B cell (primary cell): ENCODE measurements around the gene CARMIL1. TPM values are rescaled to one million over a fixed set of nuclear protein-coding genes. Genes with fewer than 3 reads are reported as not detected.

ENCODE experiments used
- ATAC-seq: fragments of 200-7000 bp; cut with Tn5 transposase; one replicate; pipeline ENCODE4 v1.10.0; 2021; ENCODE audit warnings: low read depth, mild to moderate bottlenecking, moderate number of reproducible peaks, moderate library complexity
- CTCF ChIA-PET: fragments of 350-600 bp; sonication (Branson Sonifier 250); formaldehyde crosslinking; loops from one replicate; lab custom pipeline; 2021; ENCODE audit warnings: antibody characterized with exemption, inconsistent platforms; lab: Charles Lee
- POLR2A ChIA-PET: fragments of 350-600 bp; sonication (Branson Sonifier 250); formaldehyde crosslinking; loops from one replicate; lab custom pipeline; 2021; ENCODE audit warnings: antibody characterized with exemption; lab: Charles Lee
- DNase-seq: peaks from one replicate; pipeline ENCODE4 v3.0.0; 2013
- H2AFZ ChIP-seq: 2 replicates; pipeline ENCODE4 v1.6.1; 2012; ENCODE audit warnings: mild to moderate bottlenecking, low read depth, low read length; ENCODE audit not compliant: insufficient read depth, poor library complexity, severe bottlenecking
- H3K27ac ChIP-seq, 2 donors: 1 replicate in 1 of 2; 2 replicates in 1 of 2; pipeline ENCODE4 v1.5.1; 2012 to 2013; ENCODE audit warnings: low read length in 2 of 2, mild to moderate bottlenecking in 2 of 2, moderate library complexity in 1 of 2
- H3K27me3 ChIP-seq, 4 experiments: fragments of 200-600 bp in 1 of 4; sonication (generic) in 1 of 4; replicated peaks in 1 of 4; 1 replicate in 2 of 4; 2 replicates in 2 of 4; pipeline versions ENCODE4 v1.6.1 to v1.7.0; 2013 to 2016; ENCODE audit warnings: low read length in 3 of 4, mild to moderate bottlenecking in 2 of 4, mixed read lengths in 1 of 4, moderate library complexity in 1 of 4; ENCODE audit not compliant: insufficient read depth in 4 of 4, control insufficient read depth in 3 of 4; ENCODE audit errors: control extremely low read depth in 1 of 4
- H3K36me3 ChIP-seq, 2 experiments: replicated peaks in 1 of 2; 1 replicate in 1 of 2; 2 replicates in 1 of 2; pipeline versions ENCODE4 v1.6.1 to v1.7.1; 2013; ENCODE audit warnings: low read length in 1 of 2; ENCODE audit not compliant: insufficient read depth in 2 of 2, control insufficient read depth in 1 of 2; ENCODE audit errors: control extremely low read depth in 1 of 2, extremely low read depth in 1 of 2
- H3K4me1 ChIP-seq, 2 donors: fragments of 200-600 bp in 1 of 2; sonication (generic) in 1 of 2; 1 replicate in 1 of 2; 2 replicates in 1 of 2; pipeline versions ENCODE4 v1.5.1 to v1.6.1; 2013 to 2017; ENCODE audit warnings: low read length in 2 of 2; ENCODE audit not compliant: control insufficient read depth in 2 of 2, insufficient read depth in 2 of 2
- H3K4me2 ChIP-seq: replicated peaks from 2 replicates; pipeline ENCODE3; 2012; ENCODE audit warnings: mild to moderate bottlenecking, low read depth, low read length; ENCODE audit not compliant: poor library complexity, severe bottlenecking
- H3K4me3 ChIP-seq, 5 experiments: fragments of 200-600 bp in 1 of 5; sonication (generic) in 1 of 5; 1 replicate in 3 of 5; 2 replicates in 2 of 5; pipeline versions ENCODE4 v1.5.1 to v1.7.0; 2011 to 2016; ENCODE audit warnings: low read length in 4 of 5, mild to moderate bottlenecking in 4 of 5, low read depth in 2 of 5, control low read depth in 1 of 5, moderate library complexity in 1 of 5; ENCODE audit not compliant: insufficient read depth in 1 of 5; ENCODE audit errors: control extremely low read depth in 1 of 5, extremely low read depth in 1 of 5
- H3K79me2 ChIP-seq: fragments of 200-600 bp; sonication (generic); one replicate; pipeline ENCODE4 v1.6.0; 2016; ENCODE audit warnings: low read length; ENCODE audit not compliant: control insufficient read depth, insufficient read depth
- H3K9ac ChIP-seq: fragments of 200-600 bp; sonication (generic); 2 replicates; pipeline ENCODE4 v1.6.1; 2017; ENCODE audit warnings: mild to moderate bottlenecking, low read length, moderate library complexity
- H3K9me3 ChIP-seq, 3 donors: one replicate each; pipeline versions ENCODE4 v1.6.1 to v1.7.1; 2013; ENCODE audit warnings: low read length in 2 of 3; ENCODE audit not compliant: control insufficient read depth in 2 of 3, insufficient read depth in 1 of 3; ENCODE audit errors: control extremely low read depth in 1 of 3
- H4K20me1 ChIP-seq: 2 replicates; pipeline ENCODE4 v1.6.0; 2012; ENCODE audit warnings: mild to moderate bottlenecking, low read length; ENCODE audit not compliant: insufficient read depth, control insufficient read depth, poor library complexity, severe bottlenecking
- H3K27ac Mint-ChIP-seq: one replicate; pipeline ENCODE4 v1.8.0; 2021; ENCODE audit warnings: mixed read lengths
- H3K27me3 Mint-ChIP-seq: one replicate; pipeline ENCODE4 v1.8.0; 2021; ENCODE audit warnings: mixed read lengths
- H3K4me1 Mint-ChIP-seq: one replicate; pipeline ENCODE4 v1.8.0; 2021; ENCODE audit warnings: mixed read lengths
- H3K4me3 Mint-ChIP-seq: one replicate; pipeline ENCODE4 v1.8.0; 2021; ENCODE audit warnings: mixed read lengths
- H3K9me3 Mint-ChIP-seq: one replicate; pipeline ENCODE4 v1.8.0; 2022; ENCODE audit warnings: mixed read lengths; ENCODE audit not compliant: insufficient read depth
- CTCF ChIP-seq: fragments of 200-600 bp; IDR thresholded peaks from one replicate; pipeline ENCODE4 v1.8.0; 2022; ENCODE audit warnings: antibody characterized with exemption, mild to moderate bottlenecking
- EZH2 ChIP-seq: IDR thresholded peaks from 2 replicates; pipeline ENCODE4 v1.6.1; 2012; ENCODE audit warnings: borderline replicate concordance, low read depth, mild to moderate bottlenecking, moderate library complexity, low read length; ENCODE audit not compliant: insufficient read depth, poor library complexity, severe bottlenecking
- WGBS: methylation state at CpG from one replicate; pipeline ENCODE4 v1.1.5; 2013; ENCODE audit warnings: missing lambda C conversion rate; ENCODE audit not compliant: insufficient coverage; 5-methylcytosine and 5-hydroxymethylcytosine counted together
- intact Hi-C: fragments of 100-400 bp; cut with micrococcal nuclease; formaldehyde crosslinking; loops from one replicate; pipeline ENCODE4 v1.10.0; 2022
- polyA plus RNA-seq: library from polyadenylated mRNA; depleted of rRNA; stranded (reverse); fragments of >200 nt; gene quantifications from 2 replicates; pipeline ENCODE4 v1.2.3, GENCODE V29; 2012
- total RNA-seq, 2 donors: library from RNA; stranded (reverse); fragments of 120-200 nt in 1 of 2; gene quantifications; 1 replicate in 1 of 2; 2 replicates in 1 of 2; pipeline versions ENCODE4 v1.2.3 to v1.2.4, GENCODE V29; 2013 to 2022

CARMIL1 gene
- total and polyA plus RNA-seq, 2 donors (not counting 1 experiment from before 2014, with no cell fraction given) = 7.5 to 11.0 TPM

- peaks cover 7% of the 10 kb centered on the region for H4K20me1 ChIP-seq
- no peak overlapping the region for H3K4me2 ChIP-seq
- H3K79me2 ChIP-seq = peaks cover 32% of the 10 kb centered on the region
- intact Hi-C loops = no loop called here
- H3K27me3 Mint-ChIP-seq = peaks cover 4% of the 10 kb centered on the region
- H3K27me3 ChIP-seq = no peaks in the 10 kb centered on the region
- no peaks in the 10 kb centered on the region for H3K36me3 ChIP-seq
- ChIA-PET POLR2A (no interaction called here), CTCF (no interaction called here)
- H3K4me1 Mint-ChIP-seq = peaks cover 13% of the 10 kb centered on the region
- H3K27ac Mint-ChIP-seq = no peak overlapping the region
- no peaks in the 10 kb centered on the region for H3K9me3 Mint-ChIP-seq
- H3K9me3 ChIP-seq = no peaks in the 10 kb centered on the region
- TF ChIP-seq EZH2 = no peak
- TF ChIP-seq CTCF = no peak
- DNase-seq (no peak), ATAC-seq (no peak)
- no peak overlapping the region for H3K4me3 ChIP-seq
- WGBS = 75% methylated on average over 7 of the region's 7 CpGs
- H3K4me3 Mint-ChIP-seq = no peak overlapping the region
- H3K4me1 ChIP-seq = no peaks in the 10 kb centered on the region
- no peak overlapping the region for H3K9ac ChIP-seq
- no peak overlapping the region for H2AFZ ChIP-seq
- no peak overlapping the region for H3K27ac ChIP-seq
These were observed 64.8 kb downstream of the CARMIL1 start for GRCh38 chr6:25343984-25344383.

- TF ChIP-seq EZH2 = no peak
- no peak for TF ChIP-seq CTCF
- Histone ChIP-seq H4K20me1 (peaks cover 7% of the 10 kb centered on the region), H3K79me2 (peaks cover 23% of the 10 kb centered on the region), H3K27ac (no peak overlapping the region), H3K4me3 (no peak overlapping the region), H3K36me3 (no peaks in the 10 kb centered on the region), H3K4me1 (no peaks in the 10 kb centered on the region), H3K9me3 (no peaks in the 10 kb centered on the region), H3K27me3 (no peaks in the 10 kb centered on the region), H3K4me2 (no peak overlapping the region), H2AFZ (no peak overlapping the region), H3K9ac (no peak overlapping the region)
- H3K27ac Mint-ChIP-seq = no peak overlapping the region
- 97% methylated on average over 4 of the region's 5 CpGs for WGBS
- CTCF ChIA-PET = no interaction called here
- peaks cover 4% of the 10 kb centered on the region for H3K27me3 Mint-ChIP-seq
- H3K4me3 Mint-ChIP-seq = no peak overlapping the region
- DNase-seq = no peak
- H3K9me3 Mint-ChIP-seq = no peaks in the 10 kb centered on the region
- intact Hi-C loops = no loop called here
- no peak for ATAC-seq
- POLR2A ChIA-PET = no interaction called here
- peaks cover 13% of the 10 kb centered on the region for H3K4me1 Mint-ChIP-seq
These were observed 65.7 kb downstream of the CARMIL1 start for GRCh38 chr6:25344827-25345226.
